Natural killer cell (primary cell): Measurements from ENCODE around the gene CCDC174. TPM values are rescaled to one million over a fixed set of nuclear protein-coding genes. Genes with fewer than 3 reads are reported as not detected.

Source experiments
- ATAC-seq, 3 donors: fragments of 150-1000 bp in 2 of 3; fragments of 200-7000 bp in 1 of 3; cut with Tn5 transposase; 1 replicate in 1 of 3; 2 replicates in 2 of 3; pipeline ENCODE4 v1.10.0; 2021; ENCODE audit warnings: mild to moderate bottlenecking in 2 of 3, moderate library complexity in 2 of 3
- DNase-seq, 2 donors: peaks; one replicate each; pipeline versions ENCODE4 v3.0.0 to v3.0.0-alpha.2; 2013 to 2021; ENCODE audit warnings: mixed read lengths in 1 of 2
- H3K27ac ChIP-seq: one replicate; pipeline ENCODE4 v1.5.1; 2013; ENCODE audit warnings: mild to moderate bottlenecking, low read length
- H3K27me3 ChIP-seq: one replicate; pipeline ENCODE4 v1.6.1; 2013; ENCODE audit warnings: low read length; ENCODE audit not compliant: control insufficient read depth, insufficient read depth
- H3K36me3 ChIP-seq: one replicate; pipeline ENCODE4 v1.6.1; 2013; ENCODE audit warnings: low read length; ENCODE audit not compliant: control insufficient read depth, insufficient read depth
- H3K4me1 ChIP-seq: one replicate; pipeline ENCODE4 v1.6.1; 2013; ENCODE audit warnings: low read length; ENCODE audit not compliant: control insufficient read depth, insufficient read depth
- H3K4me3 ChIP-seq: one replicate; pipeline ENCODE4 v1.5.1; 2013; ENCODE audit warnings: low read length
- H3K9me3 ChIP-seq: one replicate; pipeline ENCODE4 v1.6.1; 2013; ENCODE audit warnings: low read length; ENCODE audit not compliant: control insufficient read depth, insufficient read depth
- H3K27ac Mint-ChIP-seq, 2 donors: one replicate each; pipeline ENCODE4 v1.8.0; 2022; ENCODE audit warnings: mild to moderate bottlenecking in 2 of 2, mixed read lengths in 2 of 2, moderate library complexity in 1 of 2
- H3K27me3 Mint-ChIP-seq, 2 donors: one replicate each; pipeline ENCODE4 v1.8.0; 2022; ENCODE audit warnings: low read depth in 2 of 2, mixed read lengths in 2 of 2
- H3K36me3 Mint-ChIP-seq: one replicate; pipeline ENCODE4 v1.8.0; 2022; ENCODE audit warnings: mixed read lengths
- H3K4me1 Mint-ChIP-seq, 2 donors: one replicate each; pipeline ENCODE4 v1.8.0; 2022; ENCODE audit warnings: mixed read lengths in 2 of 2
- H3K4me3 Mint-ChIP-seq: one replicate; pipeline ENCODE4 v1.8.0; 2022; ENCODE audit warnings: mild to moderate bottlenecking, moderate library complexity, mixed read lengths
- H3K9me3 Mint-ChIP-seq, 2 donors: one replicate each; pipeline ENCODE4 v1.8.0; 2022; ENCODE audit warnings: mixed read lengths in 2 of 2
- WGBS: methylation state at CpG from one replicate; pipeline ENCODE4 v1.1.7; 2013; ENCODE audit warnings: missing lambda C conversion rate; ENCODE audit not compliant: insufficient coverage; 5-methylcytosine and 5-hydroxymethylcytosine counted together
- intact Hi-C: fragments of 100-400 bp; cut with micrococcal nuclease; formaldehyde crosslinking; loops from one replicate; pipeline ENCODE4 v1.14.2; 2022
- total RNA-seq, 4 donors: library from RNA; stranded (reverse); fragments of 120-200 nt in 1 of 4; gene quantifications; one replicate each; pipeline versions ENCODE4 v1.2.3 to v1.2.4, GENCODE V29; 2013 to 2022
- TF ChIP-seq, protein P1 (sequence below): fragments of 200-600 bp; IDR thresholded peaks from one replicate; pipeline ENCODE4 v1.8.0; 2022; ENCODE audit warnings: antibody characterized with exemption

Gene CCDC174
- total RNA-seq, 3 donors from 2014 or later (not counting 1 experiment from before 2014, with no cell fraction given): 29.7 to 41.2 (median 31.9) TPM

DNA sequence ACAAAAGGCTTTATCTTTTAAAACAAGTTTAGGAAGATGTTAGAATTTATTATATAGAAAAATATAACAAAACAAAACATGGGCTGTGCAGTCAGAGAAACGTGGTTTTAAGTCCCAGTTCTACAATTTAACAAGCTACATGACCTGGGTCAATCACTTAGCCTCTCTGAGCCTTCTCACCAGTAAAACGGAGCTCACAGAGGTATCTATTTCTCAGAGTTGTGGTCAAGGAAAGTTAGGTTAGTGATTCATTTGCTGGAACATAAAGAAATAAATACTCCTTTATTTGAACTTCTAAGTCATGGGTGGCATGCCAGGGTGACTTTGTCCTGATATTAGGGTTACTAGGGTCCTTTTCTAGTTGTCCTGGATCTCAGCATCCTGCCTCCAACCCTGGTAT lies 10.8 kb upstream of the CCDC174 start:
- Mint-ChIP-seq H3K27me3 (peaks cover 22 to 50% of the 10 kb centered on the region in 2 donors), H3K4me1 (peaks cover 5% of the 10 kb centered on the region in 2 donors), H3K27ac (no peak overlapping the region), H3K9me3 (no peaks in the 10 kb centered on the region), H3K4me3 (no peak overlapping the region), H3K36me3 (no peaks in the 10 kb centered on the region)
- WGBS: 0% methylated on average over 1 of the region's 2 CpGs
- DNase-seq: no peak
- no peaks in the 10 kb centered on the region for H3K4me1 ChIP-seq
- H3K4me3 ChIP-seq: no peak overlapping the region
- intact Hi-C loops: no loop called here
- peaks cover 6% of the 10 kb centered on the region for H3K27me3 ChIP-seq
- TF ChIP-seq, protein P1, sequence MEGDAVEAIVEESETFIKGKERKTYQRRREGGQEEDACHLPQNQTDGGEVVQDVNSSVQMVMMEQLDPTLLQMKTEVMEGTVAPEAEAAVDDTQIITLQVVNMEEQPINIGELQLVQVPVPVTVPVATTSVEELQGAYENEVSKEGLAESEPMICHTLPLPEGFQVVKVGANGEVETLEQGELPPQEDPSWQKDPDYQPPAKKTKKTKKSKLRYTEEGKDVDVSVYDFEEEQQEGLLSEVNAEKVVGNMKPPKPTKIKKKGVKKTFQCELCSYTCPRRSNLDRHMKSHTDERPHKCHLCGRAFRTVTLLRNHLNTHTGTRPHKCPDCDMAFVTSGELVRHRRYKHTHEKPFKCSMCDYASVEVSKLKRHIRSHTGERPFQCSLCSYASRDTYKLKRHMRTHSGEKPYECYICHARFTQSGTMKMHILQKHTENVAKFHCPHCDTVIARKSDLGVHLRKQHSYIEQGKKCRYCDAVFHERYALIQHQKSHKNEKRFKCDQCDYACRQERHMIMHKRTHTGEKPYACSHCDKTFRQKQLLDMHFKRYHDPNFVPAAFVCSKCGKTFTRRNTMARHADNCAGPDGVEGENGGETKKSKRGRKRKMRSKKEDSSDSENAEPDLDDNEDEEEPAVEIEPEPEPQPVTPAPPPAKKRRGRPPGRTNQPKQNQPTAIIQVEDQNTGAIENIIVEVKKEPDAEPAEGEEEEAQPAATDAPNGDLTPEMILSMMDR: no peak
- H3K9me3 ChIP-seq: no peaks in the 10 kb centered on the region
- H3K27ac ChIP-seq: no peak overlapping the region
- no peaks in the 10 kb centered on the region for H3K36me3 ChIP-seq
- no peak for ATAC-seq

DNA sequence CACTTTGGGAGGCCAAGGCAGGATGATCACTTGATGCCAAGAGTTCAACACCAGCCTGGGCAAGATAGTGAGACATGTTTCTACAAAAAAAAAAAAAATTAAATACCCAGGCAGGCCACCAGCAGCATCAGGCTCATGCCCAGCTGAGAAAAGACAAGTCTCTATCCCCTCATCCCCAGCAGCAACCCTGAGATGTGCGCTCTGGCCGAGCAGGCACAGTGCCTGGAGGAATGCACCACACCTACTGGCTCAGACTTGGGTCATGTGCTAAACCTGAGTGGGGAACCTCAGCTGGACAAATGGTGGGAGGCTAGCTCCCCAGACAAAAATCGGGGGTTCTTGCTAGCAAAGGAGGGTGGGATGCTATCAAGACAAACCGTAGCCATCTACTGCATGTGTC lies 10.2 kb upstream of the CCDC174 start:
- intact Hi-C loops: no loop called here
- no peak overlapping the region for H3K27ac ChIP-seq
- ATAC-seq: no peak
- no peaks in the 10 kb centered on the region for H3K4me1 ChIP-seq
- DNase-seq: no peak
- no peak overlapping the region for H3K27ac Mint-ChIP-seq
- H3K4me1 Mint-ChIP-seq: peaks cover 10 to 11% of the 10 kb centered on the region in 2 donors
- peaks cover 22 to 45% of the 10 kb centered on the region in 2 donors for H3K27me3 Mint-ChIP-seq
- H3K36me3 ChIP-seq: no peaks in the 10 kb centered on the region
- H3K9me3 Mint-ChIP-seq: no peaks in the 10 kb centered on the region
- H3K4me3 ChIP-seq: no peak overlapping the region
- H3K4me3 Mint-ChIP-seq: no peak overlapping the region
- H3K27me3 ChIP-seq: peaks cover 6% of the 10 kb centered on the region
- WGBS: 86% methylated on average over 4 of the region's 4 CpGs
- no peaks in the 10 kb centered on the region for H3K9me3 ChIP-seq
- H3K36me3 Mint-ChIP-seq: no peaks in the 10 kb centered on the region
- TF ChIP-seq, protein P1: no peak

DNA sequence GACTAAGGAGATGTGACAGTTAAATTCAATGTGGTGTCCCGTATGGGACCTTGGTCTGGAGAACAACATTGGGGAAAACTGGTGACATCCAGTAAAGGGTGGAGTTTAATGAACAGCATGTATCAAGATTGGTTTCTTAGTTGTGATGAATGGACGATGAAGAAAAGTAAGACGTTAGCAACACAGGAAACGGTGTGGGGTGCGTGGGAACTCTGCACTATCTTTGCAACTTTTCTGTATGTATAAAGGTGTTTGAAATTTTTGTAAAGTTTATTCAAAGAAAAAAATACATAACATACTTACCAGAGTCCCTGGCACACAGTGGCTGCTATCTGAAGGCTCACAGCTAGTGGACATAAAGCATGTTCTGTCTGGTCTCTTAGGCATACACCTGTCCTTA lies 6.1 kb upstream of the CCDC174 start:
- intact Hi-C loops: no loop called here
- no peak for DNase-seq
- H3K27me3 ChIP-seq: peaks cover 6% of the 10 kb centered on the region
- H3K36me3 ChIP-seq: no peaks in the 10 kb centered on the region
- H3K36me3 Mint-ChIP-seq: no peaks in the 10 kb centered on the region
- H3K27ac ChIP-seq: no peak overlapping the region
- H3K9me3 Mint-ChIP-seq: no peaks in the 10 kb centered on the region
- H3K4me3 Mint-ChIP-seq: no peak overlapping the region
- peak; percentile 40 to 83 (median 61) for ATAC-seq
- TF ChIP-seq, protein P1: no peak
- H3K4me1 ChIP-seq: peaks cover 2% of the 10 kb centered on the region
- H3K27me3 Mint-ChIP-seq: peaks cover 5 to 11% of the 10 kb centered on the region in 2 donors
- H3K27ac Mint-ChIP-seq: peak overlapping the region in 1 of 2 donors; percentile 9
- H3K4me1 Mint-ChIP-seq: peaks cover 17 to 21% of the 10 kb centered on the region in 2 donors
- no peaks in the 10 kb centered on the region for H3K9me3 ChIP-seq
- 58% methylated on average over 4 of the region's 5 CpGs for WGBS
- no peak overlapping the region for H3K4me3 ChIP-seq

DNA sequence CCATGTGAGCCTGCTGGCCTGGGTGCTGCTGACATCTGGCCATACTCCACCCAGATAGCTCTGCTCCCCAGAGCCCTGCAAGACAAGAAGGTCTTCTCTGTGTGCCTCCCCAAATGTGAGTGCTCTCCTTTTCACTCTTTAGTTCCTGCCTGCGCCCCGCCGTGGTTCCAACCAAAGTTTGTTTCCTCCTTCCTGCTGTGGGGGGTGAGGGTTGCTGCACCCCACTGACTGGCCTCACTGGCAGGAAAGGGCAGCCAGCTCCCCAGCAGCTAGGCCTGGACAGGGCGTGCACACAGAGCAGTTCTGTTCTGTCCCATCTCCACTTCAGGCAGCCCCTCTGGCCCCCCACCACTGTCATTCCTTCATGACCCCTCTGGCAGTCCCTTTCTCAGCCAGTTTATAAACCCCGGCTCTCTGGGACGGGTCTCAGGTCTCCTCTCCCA lies 5.4 kb upstream of the CCDC174 start:
- DNase-seq: no peak
- Histone ChIP-seq H3K4me3 (no peak overlapping the region), H3K4me1 (peaks cover 9% of the 10 kb centered on the region), H3K27me3 (peaks cover under 1% of the 10 kb centered on the region), H3K9me3 (no peaks in the 10 kb centered on the region), H3K27ac (no peak overlapping the region), H3K36me3 (no peaks in the 10 kb centered on the region)
- peak in 1 of 3 donors; percentile 5 for ATAC-seq
- intact Hi-C loops: no loop called here
- Mint-ChIP-seq H3K4me3 (no peak overlapping the region), H3K9me3 (no peaks in the 10 kb centered on the region), H3K27ac (no peak overlapping the region), H3K36me3 (no peaks in the 10 kb centered on the region), H3K27me3 (peaks cover 5 to 10% of the 10 kb centered on the region in 2 donors), H3K4me1 (peaks cover 24 to 26% of the 10 kb centered on the region in 2 donors)
- 77% methylated on average over 6 of the region's 6 CpGs for WGBS
- TF ChIP-seq, protein P1: no peak
